ENCODE measurements around the gene OLFM2.
"Not testable (repeated sequence)": the region's sequence is repeated elsewhere in the genome, so short reads cannot be mapped to it uniquely, and the experiment has no call there.

The OLFM2 gene

GRCh38 chr19:9936326-9937000, at the start of gene OLFM2:
Gene OLFM2, minus strand, starts transcription at chr19:9936515. Its CDS starts 149 bp downstream, at chr19:9936366.
- DNase-seq (ENCODE audit: low read depth) = no peak

DNA sequence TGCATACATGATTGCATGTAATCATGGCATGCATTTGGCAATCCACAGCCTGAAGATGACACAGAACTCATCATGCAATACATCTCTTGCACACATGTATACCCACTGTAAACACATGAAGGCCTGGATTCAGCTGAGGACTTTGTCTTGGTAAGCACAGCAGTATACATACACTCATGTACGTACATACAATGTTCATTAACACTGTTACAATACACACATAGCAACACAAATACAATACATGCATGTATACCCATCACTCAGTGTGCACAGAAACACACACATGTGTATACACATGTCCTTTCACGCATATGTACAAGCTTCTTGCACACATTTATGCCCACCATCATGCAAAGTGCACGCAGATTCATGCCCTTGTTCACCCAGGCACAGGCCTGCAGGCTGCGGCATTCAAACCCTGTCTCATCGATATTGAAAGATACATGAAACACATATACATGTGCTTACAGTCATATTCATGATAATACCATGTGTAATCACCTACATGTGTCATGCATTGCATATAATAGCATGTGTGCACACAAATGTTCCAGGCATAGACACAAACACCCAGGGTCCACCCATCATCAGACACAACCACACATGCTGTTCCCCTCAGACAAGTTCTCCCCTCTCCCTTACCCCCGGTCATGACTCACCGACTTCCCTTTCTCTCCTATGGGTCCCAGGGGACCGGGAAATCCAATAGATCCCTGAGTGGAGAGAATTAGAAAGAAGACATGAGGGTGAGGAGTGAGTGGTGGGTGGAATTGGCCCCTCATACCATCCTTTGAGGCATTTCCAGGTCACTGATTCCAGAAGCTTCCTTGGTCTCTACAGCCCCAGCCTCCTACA, 45.3 kb upstream of the OLFM2 start:
- DNase-seq (ENCODE audit: low read depth) = no peak

DNA sequence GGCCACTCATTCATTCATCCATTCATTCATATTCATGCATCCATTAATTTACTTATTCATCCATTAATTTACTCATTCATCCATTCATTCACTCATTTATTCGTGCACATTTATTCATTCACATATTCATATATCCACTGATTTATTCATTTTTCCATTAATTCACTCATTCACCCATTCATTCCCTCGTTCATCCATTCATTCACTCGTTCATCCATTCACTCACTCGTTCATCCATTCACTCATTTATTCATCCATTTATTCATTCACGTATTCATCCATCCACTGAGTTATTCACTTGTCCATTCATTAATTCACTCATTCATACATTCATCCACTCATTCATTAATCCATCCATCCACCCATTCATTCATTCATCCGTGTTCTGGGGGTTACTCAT, 35.8 kb upstream of the OLFM2 start:
- no peak for DNase-seq (ENCODE audit: low read depth)

- DNase-seq (ENCODE audit: low read depth) = no peak
Measured at GRCh38 chr19:9971166-9971897, 35.0 kb upstream of the OLFM2 start.

GRCh38 chr19:9970481-9970880, 34.2 kb upstream of the OLFM2 start:
- DNase-seq (ENCODE audit: low read depth) = no peak

DNA sequence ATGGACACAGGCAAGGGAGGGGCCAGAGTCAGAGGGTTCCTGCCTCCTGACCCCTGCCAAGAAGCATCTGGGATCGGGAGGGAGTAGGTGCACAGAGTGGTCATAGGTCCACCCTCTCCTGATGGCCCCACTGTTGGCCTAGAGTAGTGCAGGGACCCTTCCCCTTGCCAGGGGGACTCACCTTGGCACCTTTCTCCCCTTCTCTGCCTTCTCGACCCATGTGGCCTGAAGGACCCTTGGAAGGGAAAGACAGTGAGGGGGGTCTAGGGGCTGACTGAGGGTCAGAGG, 33.3 kb upstream of the OLFM2 start:
- no peak for DNase-seq (ENCODE audit: low read depth)

DNA sequence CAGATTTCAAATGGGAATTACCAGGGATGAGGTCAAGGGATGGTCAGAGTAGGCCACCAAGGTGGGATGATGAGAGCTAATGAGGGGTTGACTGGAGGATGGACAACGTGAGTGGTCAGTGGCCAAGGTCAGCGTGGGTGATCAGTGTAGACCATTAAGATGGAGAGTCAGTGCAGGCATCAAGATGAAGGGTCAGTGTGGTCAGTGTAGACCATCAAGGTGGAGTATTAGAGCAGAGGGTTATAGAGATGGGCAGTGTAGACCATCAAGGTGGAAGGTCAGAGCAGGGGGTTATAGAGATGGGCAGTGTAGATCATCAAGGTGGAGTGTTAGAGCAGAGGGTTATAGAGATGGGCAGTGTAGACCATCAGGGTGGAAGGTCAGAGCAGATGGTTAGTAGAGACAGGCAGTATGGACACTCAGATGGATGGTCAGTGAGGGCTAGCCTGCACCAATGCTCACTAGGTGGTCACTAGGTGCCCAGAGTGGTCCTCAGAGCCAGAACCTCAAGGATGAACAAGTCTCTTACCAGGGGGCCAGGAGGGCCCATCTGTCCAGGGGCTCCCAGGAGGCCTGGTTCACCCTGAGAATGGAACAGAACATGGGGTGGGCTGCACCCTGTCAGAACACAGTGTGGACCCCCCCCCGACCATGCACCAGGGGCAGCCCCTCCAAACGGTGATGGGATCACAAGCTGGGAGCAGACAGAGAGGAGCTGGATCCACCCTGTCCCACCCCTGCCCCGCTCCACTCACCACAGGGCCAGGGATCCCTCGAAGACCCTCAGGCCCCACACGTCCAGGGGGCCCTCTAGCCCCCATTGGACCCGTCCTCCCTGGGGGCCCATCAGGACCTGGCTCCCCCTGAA, 32.7 kb upstream of the OLFM2 start:
- DNase-seq (ENCODE audit: low read depth) = no peak

GRCh38 chr19:9967326-9967725, 31.0 kb upstream of the OLFM2 start:
- no peak for DNase-seq (ENCODE audit: low read depth)

GRCh38 chr19:9966448-9966847, 30.1 kb upstream of the OLFM2 start:
- no peak for DNase-seq (ENCODE audit: low read depth)

GRCh38 chr19:9966024-9966423, 29.7 kb upstream of the OLFM2 start:
- no peak for DNase-seq (ENCODE audit: low read depth)

DNA sequence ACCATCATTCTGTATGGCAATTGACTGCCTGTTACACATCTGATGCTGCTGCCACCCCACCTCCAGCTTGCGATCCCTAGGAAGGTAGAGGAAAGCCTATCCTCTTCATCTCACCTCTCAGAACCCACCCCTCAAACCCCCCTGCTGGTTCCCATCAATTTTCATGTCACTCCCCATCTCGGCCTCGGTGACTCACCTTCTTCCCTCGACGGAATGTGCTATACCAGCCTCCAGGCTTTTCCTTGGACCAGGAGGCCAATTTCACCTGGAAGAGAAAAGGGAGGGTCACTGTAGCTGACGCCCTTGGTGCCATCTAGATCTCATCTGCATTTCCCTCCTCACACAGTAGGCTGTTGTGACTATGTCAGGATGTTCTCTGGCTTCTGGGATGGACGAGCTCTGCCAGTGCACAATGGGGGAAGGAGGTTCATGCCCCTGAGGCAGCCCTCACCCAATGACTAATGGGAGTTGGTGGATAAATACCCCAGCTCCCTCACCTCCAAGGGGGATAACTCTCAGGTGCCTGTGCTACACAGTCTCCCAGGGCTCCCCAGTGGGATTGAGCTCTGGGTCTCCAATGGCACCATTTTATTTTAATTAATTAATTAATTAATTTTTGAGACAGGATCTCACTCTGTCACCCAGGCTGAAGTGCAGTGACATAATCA, 26.4 kb upstream of the OLFM2 start:
- no peak for DNase-seq (ENCODE audit: low read depth)

GRCh38 chr19:9961103-9961502, 24.8 kb upstream of the OLFM2 start:
- DNase-seq (ENCODE audit: low read depth) = no peak

- DNase-seq (ENCODE audit: low read depth) = no peak
Measured at GRCh38 chr19:9958379-9958821, 22.1 kb upstream of the OLFM2 start.

- DNase-seq (ENCODE audit: low read depth) = no peak
Measured at GRCh38 chr19:9956956-9957355, 20.6 kb upstream of the OLFM2 start.

- no peak for DNase-seq (ENCODE audit: low read depth)
Measured at GRCh38 chr19:9953802-9954542, 17.7 kb upstream of the OLFM2 start.

DNA sequence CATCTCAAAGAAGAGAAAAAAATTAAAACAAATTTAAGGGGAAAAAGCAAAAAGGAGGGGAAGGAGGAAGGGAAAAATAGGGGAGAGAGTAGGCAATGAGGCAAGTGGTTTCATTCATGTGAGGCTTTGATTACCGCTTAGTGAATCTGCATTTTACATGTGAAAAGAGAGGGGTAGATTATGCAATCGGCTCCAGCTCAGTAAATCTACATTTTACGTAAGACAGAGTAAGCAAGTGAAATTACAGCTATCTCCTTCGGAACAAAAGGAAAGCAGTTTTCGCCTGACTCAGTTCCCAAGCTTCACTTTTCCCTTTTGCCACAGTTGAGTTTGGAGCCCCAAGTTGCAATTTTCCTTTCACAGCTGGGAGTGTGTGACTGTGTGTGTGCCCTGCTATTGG, 16.0 kb upstream of the OLFM2 start:
- DNase-seq (ENCODE audit: low read depth) = no peak

- no peak for DNase-seq (ENCODE audit: low read depth)
Measured at GRCh38 chr19:9947441-9947840, 11.1 kb upstream of the OLFM2 start.

- not testable (repeated sequence) for DNase-seq (ENCODE audit: low read depth)
Measured at GRCh38 chr19:9946528-9947125, 10.3 kb upstream of the OLFM2 start.

DNA sequence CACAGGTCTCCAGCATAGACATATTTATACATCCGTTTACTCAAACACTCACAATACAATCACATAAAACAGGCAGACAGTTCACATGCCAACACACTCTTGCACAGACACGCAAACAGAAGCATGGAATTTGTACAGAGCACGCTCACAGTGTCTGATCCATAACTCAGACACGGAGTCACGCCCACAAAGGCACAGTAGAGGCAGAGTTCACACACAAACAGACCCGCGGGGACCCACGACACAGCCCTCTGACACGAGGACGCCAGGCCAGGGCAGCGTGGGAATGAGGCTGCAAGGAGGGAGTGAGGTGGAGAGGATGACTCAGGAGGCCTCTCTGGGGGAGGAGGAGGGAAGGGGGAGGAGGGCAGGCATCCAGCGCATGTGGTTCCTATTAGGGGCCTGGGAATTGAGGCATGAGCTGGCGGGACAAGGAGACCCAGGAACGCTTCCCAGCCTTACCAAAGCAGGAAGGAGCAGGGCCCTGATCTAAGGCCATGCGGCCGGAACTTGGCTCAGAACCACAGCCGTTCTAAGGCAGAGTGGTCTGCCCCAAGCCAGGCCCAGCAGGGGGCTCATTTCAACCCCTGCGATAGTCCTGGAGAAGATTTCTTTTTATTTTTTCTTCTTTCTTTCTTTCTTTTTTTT, 9.1 kb upstream of the OLFM2 start:
- DNase-seq (ENCODE audit: low read depth) = no peak

GRCh38 chr19:9943744-9944143, 7.4 kb upstream of the OLFM2 start:
- DNase-seq (ENCODE audit: low read depth) = no peak
